HG03139 (cell line): ENCODE results near the gene IL1RAPL1.

Source experiments
- ATAC-seq: cut with Tn5 transposase; IDR thresholded peaks from one replicate; pipeline ENCODE4 v1.9.1; 2021; ENCODE audit not compliant: unreplicated experiment

Gene IL1RAPL1

DNA sequence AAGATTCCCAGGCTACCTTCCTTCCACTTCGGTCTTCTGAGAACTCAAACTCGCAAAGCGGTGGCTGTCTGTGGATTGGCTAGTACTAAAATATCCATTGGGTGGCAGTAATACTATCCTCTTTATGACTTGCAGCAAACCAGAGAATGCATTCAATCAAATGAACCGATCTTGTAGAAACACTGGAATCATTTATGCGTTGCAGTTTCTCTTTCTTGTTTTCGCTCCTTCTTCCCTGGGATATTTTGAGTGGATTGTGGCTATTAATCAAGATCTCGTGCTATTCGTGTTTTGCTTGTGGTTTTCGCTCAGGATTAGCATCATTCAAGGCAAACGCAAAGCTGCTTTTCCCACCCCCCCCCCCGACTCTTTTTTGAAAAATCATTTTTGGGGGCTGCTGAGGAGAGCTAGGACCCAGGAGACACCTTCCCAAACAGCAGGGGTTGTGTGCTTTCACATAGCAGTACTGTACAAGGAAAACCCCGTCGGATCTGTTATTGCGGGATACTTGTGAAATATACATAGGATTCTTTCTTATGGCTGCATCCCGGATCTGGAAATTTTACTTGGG, at the start of gene IL1RAPL1:
Gene IL1RAPL1, plus strand, starts transcription at position 466 of the 571 bp plus-strand sequence.
- ATAC-seq, result no peak

DNA sequence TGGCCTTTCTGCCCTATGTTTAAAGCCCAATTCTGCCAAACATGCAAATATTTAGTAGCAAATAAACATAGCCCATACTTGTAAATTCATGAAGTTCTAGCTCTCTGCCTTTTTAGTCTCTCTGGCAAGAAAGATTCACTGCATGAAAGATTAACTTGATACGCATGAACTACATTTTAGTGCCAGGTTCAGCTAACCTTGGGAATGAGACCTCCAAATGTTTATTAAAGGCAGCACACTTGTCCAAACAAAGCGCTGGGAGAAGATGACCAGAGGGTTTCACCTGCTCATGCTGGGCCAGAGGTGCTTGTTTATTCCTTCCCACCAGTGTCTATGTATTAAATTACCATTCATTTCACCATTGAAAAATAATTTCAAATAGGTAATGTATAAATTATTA, 44.5 kb upstream of the IL1RAPL1 start:
- ATAC-seq, result no peak

GRCh38 chrX:28549838-28550237, 37.4 kb upstream of the IL1RAPL1 start:
- no peak for ATAC-seq

- no peak for ATAC-seq
Measured at GRCh38 chrX:28550331-28550872, 36.8 kb upstream of the IL1RAPL1 start.

DNA sequence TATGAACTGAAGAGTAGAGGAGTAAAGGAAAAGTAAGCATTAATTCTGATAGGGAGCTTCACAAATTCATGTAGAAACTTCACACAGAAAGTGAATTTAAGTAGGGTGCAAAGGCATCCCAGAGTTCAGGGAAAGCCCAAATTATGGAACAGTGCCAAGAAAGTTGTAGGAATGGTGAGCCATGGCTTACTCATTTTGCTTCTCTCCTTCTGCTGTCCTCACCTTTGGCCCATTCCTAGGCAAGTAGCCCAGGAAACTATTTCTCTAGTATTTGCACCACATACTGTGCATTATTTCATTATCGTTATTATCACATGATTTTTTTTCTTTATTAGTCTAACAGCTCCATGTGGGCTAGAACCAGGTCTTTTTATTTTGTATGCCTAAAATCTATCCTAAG, 34.9 kb upstream of the IL1RAPL1 start:
- ATAC-seq, result no peak

DNA sequence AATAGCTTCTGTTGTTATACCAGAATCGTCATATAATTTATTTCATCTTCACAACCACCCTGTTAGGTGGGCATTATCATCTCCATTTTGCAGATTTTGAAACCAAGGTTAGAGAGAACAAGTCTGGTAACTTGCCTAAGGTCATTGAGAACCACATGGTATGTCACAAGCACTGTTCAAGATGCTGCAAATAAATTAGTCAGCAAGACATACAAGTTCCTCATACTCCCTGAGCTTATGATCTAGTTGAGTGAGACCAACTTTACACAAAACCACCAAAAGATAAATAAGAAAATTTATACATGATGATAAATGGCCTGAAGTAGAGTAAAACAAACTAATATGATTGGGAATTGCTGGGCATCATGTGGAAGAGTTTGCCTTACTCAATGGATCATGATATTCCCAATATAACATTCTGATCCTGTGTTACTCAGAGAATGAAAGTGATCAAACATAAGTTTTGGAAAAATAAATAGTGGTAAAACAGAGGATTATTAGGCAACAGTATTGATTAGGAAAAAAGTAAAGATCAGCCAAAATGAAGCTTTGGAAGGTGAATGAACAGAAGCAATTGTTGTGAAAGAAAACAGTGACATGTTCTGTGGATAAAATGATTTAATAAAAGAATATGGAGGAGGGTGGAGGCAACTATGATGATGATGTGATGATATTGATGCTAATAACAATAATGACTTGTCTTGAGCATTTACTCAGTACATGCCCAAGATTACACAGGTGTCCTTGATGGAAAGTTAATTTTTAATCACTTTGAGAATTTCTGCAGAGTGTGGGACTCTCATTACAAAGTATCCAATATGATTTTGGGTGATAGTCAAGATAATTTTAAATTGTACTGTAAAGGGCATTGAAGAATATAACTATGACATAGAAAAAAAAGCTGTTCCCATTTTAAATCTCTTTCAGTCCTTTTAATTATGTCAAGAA, 34.1 kb upstream of the IL1RAPL1 start:
- no peak for ATAC-seq

GRCh38 chrX:28576117-28576516, 11.1 kb upstream of the IL1RAPL1 start:
- no peak for ATAC-seq

- no peak for ATAC-seq
Measured at GRCh38 chrX:28581522-28581921, 5.7 kb upstream of the IL1RAPL1 start.

DNA sequence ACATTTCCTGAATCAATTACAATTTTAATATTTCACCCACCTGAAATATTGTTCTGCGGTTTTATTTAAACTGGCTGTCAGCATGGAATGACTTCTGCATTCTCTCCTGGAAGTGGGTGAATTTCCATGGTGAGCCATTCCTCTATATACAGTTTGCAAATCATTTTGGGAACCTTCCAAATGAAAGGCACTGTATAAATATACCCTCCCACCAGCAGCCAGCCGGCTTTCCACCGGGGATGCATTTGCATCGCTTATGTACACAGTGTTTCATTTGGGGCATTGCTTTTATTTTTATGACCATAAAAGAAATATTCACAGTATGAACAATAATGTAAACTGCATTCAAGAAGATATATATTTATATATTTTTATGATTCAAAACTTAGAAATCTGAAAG, 4.7 kb upstream of the IL1RAPL1 start:
- ATAC-seq, result no peak

GRCh38 chrX:28584025-28584424, 3.2 kb upstream of the IL1RAPL1 start:
- no peak for ATAC-seq

DNA sequence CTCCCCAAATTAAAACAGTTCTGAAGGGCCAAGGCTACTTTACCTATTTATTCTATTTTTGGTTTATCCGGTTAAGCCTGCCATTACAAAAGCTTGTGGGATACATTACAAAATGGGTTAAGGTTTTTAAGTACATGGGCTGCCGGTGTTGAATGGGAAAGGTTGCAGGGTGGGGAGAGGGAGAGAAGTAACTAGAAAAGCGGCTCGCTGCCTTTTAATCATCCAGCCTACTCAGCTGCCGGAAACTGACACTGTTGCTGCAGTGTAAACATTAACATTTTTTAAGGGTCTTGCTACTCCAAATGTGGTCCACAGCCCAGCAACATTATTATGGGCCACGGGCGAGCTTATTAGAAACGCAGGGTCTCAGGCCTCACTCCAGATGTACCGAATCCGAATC, 1.5 kb upstream of the IL1RAPL1 start:
- ATAC-seq, result no peak

GRCh38 chrX:28586286-28586685, 960 bp upstream of the IL1RAPL1 start:
- ATAC-seq, result no peak

DNA sequence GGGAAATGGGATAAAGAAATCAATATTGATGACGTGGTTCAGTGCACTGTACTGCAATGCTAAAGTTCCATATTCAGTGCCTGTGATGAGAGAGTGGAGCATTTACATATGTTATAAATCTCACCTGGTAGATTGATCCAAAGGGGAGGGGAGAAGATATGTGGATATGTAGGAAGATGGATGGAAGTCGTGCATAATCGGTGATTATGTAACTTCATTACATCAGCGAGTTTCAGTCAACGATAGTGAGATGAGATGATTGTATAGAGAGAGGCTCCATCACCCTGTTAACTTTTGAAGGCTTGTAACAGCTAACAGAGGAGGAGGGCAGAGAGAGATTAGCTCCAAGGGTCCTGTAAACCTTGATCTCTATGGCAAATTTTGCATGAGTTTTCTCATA, 1.8 kb downstream of the IL1RAPL1 start:
- no peak for ATAC-seq

DNA sequence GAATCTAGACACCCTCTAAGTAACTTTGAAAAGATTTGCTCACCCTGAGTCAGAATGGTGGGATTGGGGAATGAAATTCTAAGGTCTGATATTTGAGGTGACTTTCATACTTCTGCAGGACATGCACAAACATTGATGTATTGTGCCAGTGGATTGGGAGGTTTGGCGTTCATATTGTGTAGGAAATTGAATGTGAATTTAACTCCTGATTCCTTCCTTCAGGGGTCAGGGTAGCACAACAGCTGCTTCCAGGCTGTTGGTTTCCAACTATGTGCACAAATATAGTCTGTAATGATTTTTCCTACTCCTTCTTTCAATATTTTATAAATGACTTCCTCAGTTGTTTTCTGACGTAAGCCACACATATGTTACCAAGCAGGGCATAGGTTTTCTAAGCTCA, 3.1 kb downstream of the IL1RAPL1 start:
- ATAC-seq, result no peak

GRCh38 chrX:28591542-28591941, 4.3 kb downstream of the IL1RAPL1 start:
- ATAC-seq, result no peak

GRCh38 chrX:28595346-28595745, 8.1 kb downstream of the IL1RAPL1 start:
- no peak for ATAC-seq

- ATAC-seq, result no peak
Measured at GRCh38 chrX:28599957-28600356, 12.7 kb downstream of the IL1RAPL1 start.

GRCh38 chrX:28609003-28609402, 21.8 kb downstream of the IL1RAPL1 start:
- no peak for ATAC-seq

DNA sequence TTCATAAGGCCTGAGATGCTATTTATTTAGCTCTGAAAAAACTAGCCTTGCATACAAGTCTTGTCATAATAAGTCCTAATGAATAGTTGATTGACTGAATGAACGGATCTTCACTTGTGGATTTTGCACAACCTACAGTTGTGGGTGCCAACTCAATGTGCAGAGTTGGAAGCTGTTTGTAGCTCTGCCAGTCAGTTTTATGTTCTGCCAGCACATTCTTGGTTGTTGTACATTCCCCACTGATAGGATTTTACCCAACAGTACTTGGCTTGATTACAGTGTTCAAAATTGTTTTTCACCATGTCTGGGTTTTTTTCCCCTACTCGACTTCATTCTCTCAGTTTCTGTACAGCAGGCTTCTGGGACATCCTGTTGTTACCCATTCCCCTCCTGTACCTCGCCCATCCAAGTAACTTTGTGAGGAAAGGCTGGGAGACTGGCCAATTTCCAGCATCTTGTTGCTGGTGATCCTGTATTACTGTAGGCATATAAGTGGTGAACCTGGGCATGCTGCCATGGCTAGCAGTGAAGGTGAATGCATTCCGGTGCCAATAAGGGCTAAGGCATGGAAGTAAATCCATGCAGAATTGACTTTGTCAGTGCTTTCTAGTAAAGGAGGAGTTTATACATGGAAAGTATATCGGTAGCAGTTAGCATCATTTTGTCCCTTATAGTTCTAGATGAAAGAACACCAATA, 22.8 kb downstream of the IL1RAPL1 start:
- no peak for ATAC-seq

DNA sequence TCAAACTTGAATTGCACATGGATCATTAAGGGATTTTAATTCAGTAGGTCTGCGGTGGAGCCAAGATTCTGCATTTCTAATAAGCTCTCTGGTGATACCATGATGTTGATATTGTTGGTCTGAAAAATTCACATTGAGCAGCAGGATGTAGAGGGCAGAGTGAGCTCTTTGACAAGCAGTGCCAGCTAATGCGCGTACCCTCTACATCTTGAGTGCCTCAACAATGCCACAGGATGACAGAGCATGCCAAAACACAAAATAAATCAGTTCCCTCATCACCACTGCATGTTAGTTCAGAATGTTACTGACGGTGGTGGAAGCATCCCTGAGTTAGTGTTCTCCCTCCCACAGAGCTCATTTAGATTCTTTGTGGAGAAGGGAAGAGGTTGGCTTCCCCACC, 23.5 kb downstream of the IL1RAPL1 start:
- no peak for ATAC-seq

GRCh38 chrX:28613558-28613957, 26.3 kb downstream of the IL1RAPL1 start:
- no peak for ATAC-seq

DNA sequence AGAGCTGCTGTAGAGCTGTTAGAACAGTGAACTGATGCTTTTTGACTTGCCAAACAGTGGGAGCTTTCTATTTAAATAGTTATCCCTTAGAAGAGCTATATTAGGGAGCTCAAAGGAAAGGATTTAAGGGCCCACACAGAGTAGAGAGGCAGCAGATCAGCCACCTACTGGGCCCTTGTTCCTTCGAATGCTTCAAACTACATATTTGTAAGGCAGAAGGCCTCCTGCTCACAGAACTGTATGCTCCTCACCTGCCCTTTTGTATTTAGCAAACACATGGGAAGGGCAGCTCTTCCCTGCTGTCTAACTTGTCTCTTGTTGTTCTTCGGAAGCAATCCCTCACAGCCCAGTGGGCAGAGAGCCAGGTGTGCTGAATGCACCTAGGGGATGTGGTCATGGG, 38.0 kb downstream of the IL1RAPL1 start:
- ATAC-seq, result no peak
